ENCODE results near the gene CCSER2.

GRCh38 chr10:84477398-84478128 lies 149.2 kb downstream of the CCSER2 start:
- no peak for TF ChIP-seq POLR2A (IDR thresholded peaks at IDR 0.05)
- no peak for TF ChIP-seq CTCF (IDR thresholded peaks at IDR 0.05)
